Parathyroid adenoma (tissue), 2 donors: ENCODE data around the gene METAP1.

Source experiments
- H2AFZ ChIP-seq: fragments of 300-600 bp; sonication (generic); one replicate; pipeline ENCODE4 v1.7.0; 2017; ENCODE audit warnings: antibody characterized with exemption, mild to moderate bottlenecking
- H3K27ac ChIP-seq: fragments of 300-600 bp; sonication (generic); one replicate; pipeline ENCODE4 v1.7.0; 2017
- H3K27me3 ChIP-seq: fragments of 300-600 bp; sonication (generic); one replicate; pipeline ENCODE4 v1.7.0; 2017; ENCODE audit warnings: low read length; ENCODE audit not compliant: control insufficient read depth, insufficient read depth
- H3K36me3 ChIP-seq: fragments of 300-600 bp; sonication (generic); one replicate; pipeline ENCODE4 v1.7.0; 2017; ENCODE audit warnings: low read length; ENCODE audit not compliant: control insufficient read depth, insufficient read depth
- H3K4me1 ChIP-seq: fragments of 300-600 bp; sonication (generic); one replicate; pipeline ENCODE4 v1.7.0; 2017; ENCODE audit warnings: control low read depth
- H3K4me2 ChIP-seq: fragments of 300-600 bp; sonication (generic); one replicate; pipeline ENCODE4 v1.7.0; 2017; ENCODE audit warnings: low read length
- H3K4me3 ChIP-seq: fragments of 300-600 bp; sonication (generic); one replicate; pipeline ENCODE4 v1.7.0; 2017; ENCODE audit warnings: low read depth, low read length
- H3K79me2 ChIP-seq: fragments of 300-600 bp; sonication (generic); one replicate; pipeline ENCODE4 v1.7.0; 2017; ENCODE audit warnings: control low read depth
- H3K9ac ChIP-seq: fragments of 300-600 bp; sonication (generic); one replicate; pipeline ENCODE4 v1.7.0; 2017; ENCODE audit warnings: mild to moderate bottlenecking
- H3K9me3 ChIP-seq: fragments of 300-600 bp; sonication (generic); one replicate; pipeline ENCODE4 v1.7.0; 2017; ENCODE audit warnings: low read length; ENCODE audit not compliant: control insufficient read depth
- CTCF ChIP-seq: fragments of 300-600 bp; sonication (generic); IDR thresholded peaks from one replicate; pipeline ENCODE4 v1.7.0; 2017; ENCODE audit warnings: antibody characterized with exemption, mild to moderate bottlenecking
- donor health status: primary hyperparathyroidism.

The METAP1 gene

DNA sequence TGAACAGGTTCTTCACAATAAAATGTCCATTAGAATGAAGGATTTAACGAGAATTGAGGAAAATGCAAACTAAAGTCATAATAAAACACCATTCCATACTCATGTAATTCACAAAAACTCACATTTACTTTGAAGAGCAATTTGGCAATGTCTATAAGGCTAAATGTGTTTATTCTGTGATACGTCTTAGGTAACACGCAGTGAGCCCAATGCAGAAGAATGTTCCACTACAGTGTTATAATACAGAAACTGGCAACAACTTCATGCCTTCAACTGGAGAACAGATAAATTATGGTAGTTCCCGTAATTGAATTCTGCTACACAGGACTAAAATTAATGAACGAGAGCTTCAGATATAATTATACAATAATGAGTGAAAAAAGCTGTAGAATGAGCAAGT is 75.6 kb downstream of the METAP1 start:
- H3K9ac ChIP-seq = no peak overlapping the region
- no peak for TF ChIP-seq CTCF
- H3K27me3 ChIP-seq = no peaks in the 10 kb centered on the region
- no peak overlapping the region for H3K27ac ChIP-seq
- no peak overlapping the region for H2AFZ ChIP-seq
- H3K9me3 ChIP-seq = no peaks in the 10 kb centered on the region
- no peaks in the 10 kb centered on the region for H3K36me3 ChIP-seq
- H3K4me1 ChIP-seq = no peaks in the 10 kb centered on the region
- H3K4me2 ChIP-seq = no peak overlapping the region
- H3K4me3 ChIP-seq = no peak overlapping the region
- H3K79me2 ChIP-seq = no peaks in the 10 kb centered on the region

DNA sequence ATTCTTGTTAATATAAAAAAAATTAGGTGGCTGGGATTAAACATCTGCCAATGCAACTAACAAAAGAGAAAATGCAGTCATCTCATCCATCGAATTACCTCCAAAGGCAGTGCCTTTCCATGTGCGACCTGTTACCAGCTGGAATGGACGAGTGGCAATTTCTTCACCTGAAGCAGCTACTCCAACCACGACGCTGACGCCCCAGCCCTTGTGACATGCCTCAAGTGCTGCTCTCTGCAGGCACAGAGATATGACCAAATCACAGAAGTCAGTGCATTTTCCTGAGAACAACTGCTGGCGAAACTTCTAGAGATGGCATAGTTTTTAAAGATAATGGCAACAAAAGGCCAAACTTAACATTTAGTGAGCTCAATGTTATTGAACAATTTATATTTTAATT is 79.3 kb downstream of the METAP1 start:
- Histone ChIP-seq H3K36me3 (no peaks in the 10 kb centered on the region), H2AFZ (no peak overlapping the region), H3K9me3 (no peaks in the 10 kb centered on the region), H3K27me3 (no peaks in the 10 kb centered on the region), H3K4me1 (peaks cover 3% of the 10 kb centered on the region), H3K4me3 (no peak overlapping the region), H3K79me2 (no peaks in the 10 kb centered on the region), H3K4me2 (no peak overlapping the region), H3K9ac (no peak overlapping the region), H3K27ac (no peak overlapping the region)
- no peak for TF ChIP-seq CTCF

DNA sequence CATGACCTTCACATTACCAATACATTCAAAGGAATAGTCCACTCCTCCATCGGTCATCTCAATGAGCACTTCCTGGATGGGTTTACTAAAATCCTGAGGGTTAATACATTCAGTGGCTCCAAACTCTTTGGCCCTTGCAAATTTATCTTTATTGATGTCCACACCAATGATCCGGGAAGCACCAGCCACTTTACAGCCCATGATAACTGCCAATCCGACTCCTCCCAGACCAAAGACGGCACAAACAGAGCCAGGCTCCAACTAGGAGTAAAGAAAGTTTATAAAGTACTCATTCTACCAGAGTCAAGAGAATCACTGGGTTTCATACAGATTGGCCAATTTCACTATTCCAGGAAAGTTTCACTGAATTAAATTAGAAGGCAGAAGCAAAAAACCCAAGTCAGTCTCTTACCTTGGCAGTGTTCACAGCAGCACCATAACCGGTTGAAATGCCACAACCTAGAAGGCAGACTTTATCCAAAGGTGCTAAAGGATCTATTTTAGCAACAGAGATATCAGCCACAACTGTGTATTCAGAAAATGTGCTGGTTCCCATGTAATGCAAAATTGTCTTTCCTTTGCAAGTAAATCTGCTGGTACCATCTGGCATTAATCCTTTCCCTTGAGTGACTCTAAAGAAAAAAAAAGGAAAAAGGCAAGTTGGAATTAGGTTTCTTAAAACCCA is 80.9 kb downstream of the METAP1 start:
- H3K79me2 ChIP-seq = no peaks in the 10 kb centered on the region
- no peaks in the 10 kb centered on the region for H3K9me3 ChIP-seq
- H3K4me1 ChIP-seq = peaks cover 3% of the 10 kb centered on the region
- no peak overlapping the region for H2AFZ ChIP-seq
- no peak overlapping the region for H3K4me3 ChIP-seq
- no peaks in the 10 kb centered on the region for H3K36me3 ChIP-seq
- H3K9ac ChIP-seq = no peak overlapping the region
- no peak overlapping the region for H3K27ac ChIP-seq
- H3K27me3 ChIP-seq = no peaks in the 10 kb centered on the region
- no peak overlapping the region for H3K4me2 ChIP-seq
- TF ChIP-seq CTCF = no peak

- Histone ChIP-seq H3K79me2 (no peaks in the 10 kb centered on the region), H2AFZ (no peak overlapping the region), H3K27me3 (no peaks in the 10 kb centered on the region), H3K4me2 (peak overlapping the region; percentile 56), H3K27ac (no peak overlapping the region), H3K9me3 (no peaks in the 10 kb centered on the region), H3K4me3 (peak overlapping the region; percentile 30), H3K9ac (no peak overlapping the region), H3K4me1 (peaks cover 3% of the 10 kb centered on the region), H3K36me3 (no peaks in the 10 kb centered on the region)
- TF ChIP-seq CTCF = no peak
Measured at GRCh38 chr4:99077177-99077576, 81.7 kb downstream of the METAP1 start.

DNA sequence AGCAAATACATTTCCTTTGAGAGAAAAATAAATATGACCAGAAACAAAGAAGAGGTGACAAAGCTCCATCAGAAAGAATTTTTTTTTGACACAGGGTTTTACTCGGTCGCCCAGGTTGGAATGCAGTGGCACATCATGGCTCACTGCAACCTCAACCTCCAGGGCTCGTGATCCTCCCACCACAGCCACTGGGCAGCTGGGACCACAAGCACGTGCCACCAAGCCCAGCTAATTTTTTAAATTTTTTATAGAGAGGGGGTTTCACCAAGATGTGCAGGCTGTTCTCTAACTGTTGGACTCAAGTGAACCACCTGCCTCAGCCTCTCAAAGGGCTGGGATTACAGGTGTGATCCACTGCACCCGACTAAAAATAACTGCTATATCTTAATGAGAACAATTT is 82.8 kb downstream of the METAP1 start:
- no peaks in the 10 kb centered on the region for H3K79me2 ChIP-seq
- TF ChIP-seq CTCF = no peak
- peaks cover 3% of the 10 kb centered on the region for H3K4me1 ChIP-seq
- H3K4me2 ChIP-seq = no peak overlapping the region
- H3K9ac ChIP-seq = no peak overlapping the region
- no peaks in the 10 kb centered on the region for H3K9me3 ChIP-seq
- no peak overlapping the region for H2AFZ ChIP-seq
- H3K27me3 ChIP-seq = no peaks in the 10 kb centered on the region
- no peak overlapping the region for H3K4me3 ChIP-seq
- no peak overlapping the region for H3K27ac ChIP-seq
- no peaks in the 10 kb centered on the region for H3K36me3 ChIP-seq
